GM23248 (cell line): ENCODE measurements around the gene RPS6KA4. TPM values are rescaled to one million over a fixed set of nuclear protein-coding genes. Genes with fewer than 3 reads are reported as not detected.

Experiments used
- DNase-seq: peaks from one replicate; pipeline ENCODE4 v3.0.0-alpha.2; 2015
- H2AFZ ChIP-seq: fragments of 200-600 bp; sonication (generic); 2 replicates; pipeline ENCODE4 v1.6.1; 2016; ENCODE audit warnings: antibody characterized with exemption
- H3F3A ChIP-seq: fragments of 200-600 bp; sonication (generic); 2 replicates; pipeline ENCODE4 v1.6.1; 2016; ENCODE audit warnings: mild to moderate bottlenecking, antibody characterized with exemption, mixed run types; ENCODE audit not compliant: insufficient read depth
- H3K27ac ChIP-seq: fragments of 200-600 bp; sonication (generic); 2 replicates; pipeline ENCODE4 v1.5.1; 2016; ENCODE audit warnings: mild to moderate bottlenecking
- H3K27me3 ChIP-seq: fragments of 200-600 bp; sonication (generic); replicated peaks from 2 replicates; pipeline ENCODE4 v1.6.1; 2016; ENCODE audit warnings: mild to moderate bottlenecking; ENCODE audit not compliant: insufficient read depth
- H3K36me3 ChIP-seq: fragments of 200-600 bp; sonication (generic); 2 replicates; pipeline ENCODE4 v1.6.1; 2016; ENCODE audit warnings: low read depth, mild to moderate bottlenecking
- H3K4me1 ChIP-seq: fragments of 200-600 bp; sonication (generic); 2 replicates; pipeline ENCODE4 v1.6.1; 2016; ENCODE audit warnings: mild to moderate bottlenecking; ENCODE audit not compliant: insufficient read depth
- H3K4me2 ChIP-seq: fragments of 200-600 bp; sonication (generic); one replicate; pipeline ENCODE4 v1.6.1; 2016; ENCODE audit warnings: mild to moderate bottlenecking; ENCODE audit not compliant: unreplicated experiment
- H3K4me3 ChIP-seq: fragments of 200-600 bp; sonication (generic); 2 replicates; pipeline ENCODE4 v1.5.1; 2016; ENCODE audit warnings: mild to moderate bottlenecking
- H3K79me2 ChIP-seq: fragments of 200-600 bp; sonication (generic); 2 replicates; pipeline ENCODE4 v1.6.1; 2016; ENCODE audit warnings: mild to moderate bottlenecking; ENCODE audit not compliant: insufficient read depth
- H3K9ac ChIP-seq: fragments of 200-600 bp; sonication (generic); 2 replicates; pipeline ENCODE4 v1.6.1; 2016; ENCODE audit warnings: mild to moderate bottlenecking
- H3K9me2 ChIP-seq: fragments of 200-600 bp; sonication (generic); 2 replicates; pipeline ENCODE4 v1.6.1; 2016; ENCODE audit warnings: mixed run types, mild to moderate bottlenecking, moderate library complexity; ENCODE audit not compliant: insufficient read depth
- H3K9me3 ChIP-seq: fragments of 200-600 bp; sonication (generic); one replicate; pipeline ENCODE4 v1.6.1; 2017; ENCODE audit warnings: low read depth
- H4K20me1 ChIP-seq: fragments of 200-600 bp; sonication (generic); 2 replicates; pipeline ENCODE4 v1.6.0; 2016; ENCODE audit not compliant: insufficient read depth
- EZH2 ChIP-seq: fragments of 200-600 bp; sonication (generic); IDR thresholded peaks from 2 replicates; pipeline ENCODE4 v1.6.1; 2018; ENCODE audit warnings: antibody characterized with exemption, mild to moderate bottlenecking; ENCODE audit not compliant: insufficient read depth, poor library complexity, severe bottlenecking
- EZH2phosphoT487 ChIP-seq: fragments of 200-600 bp; sonication (generic); IDR thresholded peaks from 2 replicates; pipeline ENCODE4 v1.6.1; 2018; ENCODE audit warnings: antibody characterized with exemption, moderate library complexity, mild to moderate bottlenecking, low read depth; ENCODE audit not compliant: insufficient read depth
- WGBS, 2 experiments: methylation state at CpG; one replicate each; pipeline ENCODE4 v1.1.6; 2015 to 2017; ENCODE audit warnings: low lambda C conversion rate in 2 of 2, low coverage in 1 of 2; ENCODE audit errors: missing lambda C conversion rate in 2 of 2; 5-methylcytosine and 5-hydroxymethylcytosine counted together
- in situ Hi-C: fragments of 300-500 bp; cut with MboI; formaldehyde crosslinking; loops from 2 replicates; pipeline ENCODE4 v1.15.0; 2020
- polyA plus RNA-seq: library from polyadenylated mRNA; unstranded; fragments of >200 nt; fragmentation: Nextera tagmentation; extraction: Ambion mirVana; gene quantifications from 2 replicates; pipeline ENCODE4 v1.2.1, GENCODE V29; 2016
- total RNA-seq: library from RNA; depleted of rRNA; stranded (reverse); fragments of >200 nt; shearing (Covaris generic); gene quantifications from 2 replicates; pipeline ENCODE4 v1.2.3, GENCODE V29; 2014

Gene RPS6KA4
- total and polyA plus RNA-seq, 2 experiments from 2014 or later: 12.2 to 61.0 TPM

DNA sequence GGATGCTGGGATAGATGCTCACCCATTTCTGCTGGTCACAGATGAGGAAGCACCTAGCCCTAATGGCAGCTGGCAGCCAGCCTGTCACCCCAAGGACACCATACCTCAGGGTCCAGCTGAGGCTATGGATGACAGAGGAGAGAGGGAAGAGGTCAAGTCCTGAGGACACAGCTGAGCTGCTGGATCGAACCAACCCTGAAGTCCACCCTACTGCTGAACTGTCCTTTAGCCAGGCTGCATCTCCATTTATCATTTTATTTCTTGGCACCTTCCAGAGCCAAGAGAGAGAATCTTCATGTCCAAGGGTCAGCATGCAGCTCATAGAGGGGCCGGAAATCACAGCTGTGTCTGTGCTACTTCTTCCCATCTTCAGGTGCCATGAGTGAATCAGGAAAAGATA, 30.9 kb downstream of the RPS6KA4 start:
- H3K9ac ChIP-seq: no peak overlapping the region

DNA sequence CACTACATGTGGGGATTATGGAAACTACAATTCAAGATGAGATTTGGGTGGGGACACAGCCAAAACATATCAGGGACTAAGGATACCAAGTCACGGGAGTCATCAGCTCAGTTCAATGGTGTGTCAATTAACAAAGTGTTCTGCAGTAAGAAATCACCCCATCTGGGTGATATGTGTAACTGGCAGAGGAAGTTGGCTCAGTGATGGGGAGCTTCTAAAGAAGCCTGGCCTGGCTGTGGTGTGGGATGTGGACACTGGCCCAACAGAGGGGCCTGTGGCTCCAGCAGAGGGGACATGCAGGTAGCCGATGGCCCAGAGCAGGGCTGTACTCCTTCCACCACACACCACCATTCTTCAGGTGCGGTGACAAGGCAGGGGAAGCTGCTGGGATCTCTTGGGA, 31.6 kb downstream of the RPS6KA4 start:
- Histone ChIP-seq H3K27me3 (peaks cover 37% of the 10 kb centered on the region; the same call in 1 of the 2 replicates), H3F3A (no peaks in the 10 kb centered on the region), H2AFZ (no peak overlapping the region), H3K36me3 (no peaks in the 10 kb centered on the region), H3K4me3 (no peak overlapping the region), H3K9ac (no peak overlapping the region), H3K4me1 (peaks cover 4% of the 10 kb centered on the region; the same call in 1 of the 2 replicates), H3K9me2 (no peaks in the 10 kb centered on the region), H3K9me3 (no peaks in the 10 kb centered on the region), H3K4me2 (no peak overlapping the region), H4K20me1 (no peaks in the 10 kb centered on the region), H3K79me2 (no peaks in the 10 kb centered on the region), H3K27ac (no peak overlapping the region)
- TF ChIP-seq EZH2phosphoT487: no peak
- TF ChIP-seq EZH2: no peak
- in situ Hi-C loops: no loop called here
- 48 to 49% methylated on average over 3 of the region's 3 CpGs for WGBS, 2 experiments
- no peak for DNase-seq

More for the DNA sequence above, 30.9 kb downstream of the RPS6KA4 start:
- no peak for TF ChIP-seq EZH2
- TF ChIP-seq EZH2phosphoT487: no peak
- H3K4me1 ChIP-seq: peaks cover 4% of the 10 kb centered on the region; the same call in 1 of the 2 replicates
- no peaks in the 10 kb centered on the region for H3K79me2 ChIP-seq
- WGBS, 2 experiments: 30 to 33% methylated on average over 2 of the region's 2 CpGs
- no peak for DNase-seq
- no peak overlapping the region for H2AFZ ChIP-seq
- H3F3A ChIP-seq: no peaks in the 10 kb centered on the region
- no peaks in the 10 kb centered on the region for H3K9me2 ChIP-seq
- H3K9me3 ChIP-seq: no peaks in the 10 kb centered on the region
- H3K27me3 ChIP-seq: peaks cover 30% of the 10 kb centered on the region; the same call in 1 of the 2 replicates
- no peak overlapping the region for H3K4me3 ChIP-seq
- in situ Hi-C loops: no loop called here
- H3K27ac ChIP-seq: no peak overlapping the region
- no peaks in the 10 kb centered on the region for H3K36me3 ChIP-seq
- no peak overlapping the region for H3K4me2 ChIP-seq
- no peaks in the 10 kb centered on the region for H4K20me1 ChIP-seq

DNA sequence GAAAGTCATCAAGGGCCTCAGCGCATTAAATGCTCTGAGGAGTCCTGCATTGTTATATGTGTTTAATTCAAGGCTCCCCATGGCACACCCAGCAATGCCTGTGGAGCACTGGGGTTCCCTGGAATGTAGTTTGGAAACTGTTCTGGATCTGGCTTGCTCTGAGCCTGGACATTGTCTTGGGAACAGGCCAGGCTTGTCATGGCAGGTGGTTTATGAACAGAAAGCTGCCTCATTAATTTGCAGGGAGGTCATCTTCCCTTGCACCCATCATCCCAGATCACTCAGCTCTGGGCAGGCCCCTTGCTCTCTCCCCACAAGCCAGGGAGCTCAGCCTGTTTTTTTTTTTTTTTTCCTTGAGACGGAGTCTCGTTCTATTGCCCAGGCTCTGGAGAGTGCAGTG, 32.9 kb downstream of the RPS6KA4 start:
- 87 to 88% methylated on average over 2 to 3 of the region's 3 CpGs for WGBS, 2 experiments
- H2AFZ ChIP-seq: no peak overlapping the region
- no peak overlapping the region for H3K4me3 ChIP-seq
- H4K20me1 ChIP-seq: no peaks in the 10 kb centered on the region
- peaks cover 43% of the 10 kb centered on the region; the same call in 1 of the 2 replicates for H3K27me3 ChIP-seq
- no peaks in the 10 kb centered on the region for H3K36me3 ChIP-seq
- DNase-seq: no peak
- no peaks in the 10 kb centered on the region for H3F3A ChIP-seq
- no peak overlapping the region for H3K9ac ChIP-seq
- H3K4me1 ChIP-seq: no peaks in the 10 kb centered on the region
- in situ Hi-C loops: no loop called here
- H3K27ac ChIP-seq: no peak overlapping the region
- H3K79me2 ChIP-seq: no peaks in the 10 kb centered on the region
- no peak overlapping the region for H3K4me2 ChIP-seq
- no peaks in the 10 kb centered on the region for H3K9me3 ChIP-seq
- H3K9me2 ChIP-seq: no peaks in the 10 kb centered on the region
- TF ChIP-seq EZH2phosphoT487 (no peak), EZH2 (no peak)

DNA sequence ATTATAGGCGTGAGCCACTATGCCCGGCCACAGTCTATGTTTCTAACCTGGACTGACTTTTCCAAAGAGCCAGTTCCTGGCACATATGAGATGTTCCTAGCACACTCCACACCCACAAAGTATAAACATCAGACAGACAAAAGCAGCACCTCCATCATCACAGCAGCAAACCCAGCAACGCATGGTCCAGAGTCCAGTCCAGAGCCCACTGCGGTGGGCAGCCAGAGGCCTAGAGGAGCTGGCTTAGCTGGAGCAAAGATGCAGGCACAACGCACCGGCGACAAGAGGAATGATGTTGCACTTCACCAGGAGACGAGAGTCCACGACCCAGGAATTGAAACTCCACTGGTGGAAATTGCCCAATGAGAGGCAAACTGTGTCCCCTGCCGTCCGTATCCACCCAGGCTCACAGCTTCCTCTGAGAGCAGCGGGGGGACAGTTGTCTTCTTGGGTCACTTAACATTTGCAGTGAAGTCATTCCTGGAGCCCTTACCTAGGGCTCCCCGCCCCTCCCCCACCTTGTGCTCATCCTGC, 36.6 kb downstream of the RPS6KA4 start:
- 51 to 58% methylated on average over 13 of the region's 13 CpGs for WGBS, 2 experiments
- Histone ChIP-seq H3F3A (no peaks in the 10 kb centered on the region), H3K36me3 (no peaks in the 10 kb centered on the region), H3K4me1 (no peaks in the 10 kb centered on the region), H3K9ac (no peak overlapping the region), H4K20me1 (no peaks in the 10 kb centered on the region), H3K27ac (no peak overlapping the region), H3K79me2 (no peaks in the 10 kb centered on the region), H2AFZ (no peak overlapping the region), H3K4me2 (no peak overlapping the region), H3K9me2 (no peaks in the 10 kb centered on the region), H3K9me3 (no peaks in the 10 kb centered on the region), H3K27me3 (peaks cover 31% of the 10 kb centered on the region; the same call in 1 of the 2 replicates), H3K4me3 (no peak overlapping the region)
- DNase-seq: no peak
- in situ Hi-C loops: no loop called here
- TF ChIP-seq EZH2: no peak
- no peak for TF ChIP-seq EZH2phosphoT487
